GM18907 (cell line): ENCODE measurements around the gene ZMAT3.
"Not testable (repeated sequence)": the region's sequence is repeated elsewhere in the genome, so short reads cannot be mapped to it uniquely, and the experiment has no call there.

Source experiments
- ATAC-seq: cut with Tn5 transposase; IDR thresholded peaks from one replicate; pipeline ENCODE4 v1.9.1; 2021; ENCODE audit warnings: mild to moderate bottlenecking, moderate library complexity; ENCODE audit not compliant: unreplicated experiment

Gene ZMAT3, protein sequence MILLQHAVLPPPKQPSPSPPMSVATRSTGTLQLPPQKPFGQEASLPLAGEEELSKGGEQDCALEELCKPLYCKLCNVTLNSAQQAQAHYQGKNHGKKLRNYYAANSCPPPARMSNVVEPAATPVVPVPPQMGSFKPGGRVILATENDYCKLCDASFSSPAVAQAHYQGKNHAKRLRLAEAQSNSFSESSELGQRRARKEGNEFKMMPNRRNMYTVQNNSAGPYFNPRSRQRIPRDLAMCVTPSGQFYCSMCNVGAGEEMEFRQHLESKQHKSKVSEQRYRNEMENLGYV

DNA sequence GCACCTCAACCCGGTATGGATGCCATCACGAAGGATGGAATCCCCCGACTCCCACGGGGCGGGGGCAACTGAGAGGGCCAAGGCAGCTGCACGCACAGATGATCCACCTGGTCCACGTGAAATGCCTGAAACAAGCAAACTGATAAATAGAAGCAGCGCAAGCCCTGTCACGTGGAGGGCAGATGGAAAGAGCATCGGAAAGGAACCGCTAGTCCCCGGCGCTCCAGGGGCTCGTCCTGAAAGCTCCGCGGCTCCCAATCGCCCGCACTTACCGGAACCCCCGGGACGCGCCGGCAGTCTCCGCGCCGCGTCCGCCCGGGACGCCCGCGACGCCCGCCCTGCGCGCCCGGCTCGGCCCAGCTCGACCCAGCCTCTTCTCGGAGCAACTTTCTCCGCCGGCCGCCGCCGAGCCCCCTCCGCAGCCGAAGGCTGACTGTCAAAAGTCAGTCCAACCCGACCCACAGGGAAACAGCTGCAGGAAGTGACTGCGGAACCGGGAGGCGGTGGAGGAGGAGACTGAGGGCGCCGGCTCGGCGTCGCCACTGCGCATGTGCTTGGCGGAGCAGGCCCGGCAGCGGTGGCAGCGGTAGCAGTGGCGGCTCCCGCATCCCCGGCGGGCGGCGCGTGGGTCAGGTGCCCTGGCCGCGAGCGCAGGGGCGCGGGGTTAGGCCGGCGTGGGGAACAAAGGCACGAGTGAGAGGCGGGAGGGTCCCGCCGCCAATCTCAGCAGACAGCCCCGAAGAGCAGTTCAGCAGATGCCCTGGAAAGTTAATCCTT is at the start of gene ZMAT3:
Gene ZMAT3, minus strand, starts transcription at position 487 of the 777 bp plus-strand sequence. CDS start 4,057 bp downstream, outside the sequence.
- ATAC-seq, result peak; percentile 80

DNA sequence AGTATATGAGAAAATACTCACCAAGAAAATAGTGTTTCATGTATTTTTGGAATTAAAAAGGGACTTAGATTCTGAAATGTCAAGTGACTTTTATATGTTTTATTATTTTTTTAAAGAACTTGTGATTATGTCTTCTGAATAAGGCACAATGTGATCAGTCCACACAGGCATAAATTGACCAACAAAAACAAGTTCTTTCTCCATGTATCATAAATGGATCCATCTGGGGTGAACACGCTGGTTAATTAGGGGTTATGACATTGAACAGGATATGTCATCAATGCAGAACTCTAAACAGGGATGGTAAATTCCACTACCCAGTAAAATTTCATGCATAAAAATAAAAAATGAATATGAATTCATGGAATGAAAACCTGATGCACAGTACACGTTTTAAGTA is 45.2 kb upstream of the ZMAT3 start:
- ATAC-seq, result no peak

DNA sequence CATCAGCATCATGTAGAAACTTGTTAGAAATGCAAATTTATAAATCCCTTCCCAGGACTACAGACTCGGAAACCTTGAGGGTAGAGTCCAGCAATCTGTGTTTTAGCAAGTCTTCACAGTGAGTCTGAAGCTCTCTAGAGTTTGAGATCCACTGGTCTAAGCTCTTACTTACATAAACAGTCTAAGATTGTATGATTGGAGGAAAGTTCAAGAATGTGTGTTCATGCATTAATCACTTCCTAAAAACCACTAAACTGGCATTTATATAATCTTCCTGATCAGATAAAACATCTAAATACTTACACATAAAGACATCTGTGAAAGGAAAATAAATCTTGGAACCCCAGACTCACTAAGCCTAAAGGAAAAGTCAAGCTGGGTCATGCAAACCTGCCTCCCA is 43.8 kb upstream of the ZMAT3 start:
- not testable (repeated sequence) for ATAC-seq

DNA sequence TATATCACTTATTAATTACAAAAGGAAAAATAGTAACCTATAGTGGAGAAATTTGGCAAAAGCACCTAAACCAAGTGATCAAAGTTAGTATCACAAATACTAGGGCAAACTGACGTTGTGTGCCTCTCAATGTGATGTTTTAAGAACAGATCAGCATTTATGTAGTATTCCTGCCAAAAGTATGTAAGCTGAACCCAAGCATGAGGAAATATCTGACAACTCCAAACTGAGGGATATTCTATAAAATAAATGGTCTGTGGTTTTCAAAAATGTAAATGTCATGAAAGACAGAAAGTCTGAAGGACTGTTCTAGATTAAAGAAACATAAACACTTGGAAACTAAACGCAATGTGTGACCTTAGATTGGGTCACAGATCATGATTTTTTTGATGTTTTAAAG is 42.3 kb upstream of the ZMAT3 start:
- no peak for ATAC-seq

DNA sequence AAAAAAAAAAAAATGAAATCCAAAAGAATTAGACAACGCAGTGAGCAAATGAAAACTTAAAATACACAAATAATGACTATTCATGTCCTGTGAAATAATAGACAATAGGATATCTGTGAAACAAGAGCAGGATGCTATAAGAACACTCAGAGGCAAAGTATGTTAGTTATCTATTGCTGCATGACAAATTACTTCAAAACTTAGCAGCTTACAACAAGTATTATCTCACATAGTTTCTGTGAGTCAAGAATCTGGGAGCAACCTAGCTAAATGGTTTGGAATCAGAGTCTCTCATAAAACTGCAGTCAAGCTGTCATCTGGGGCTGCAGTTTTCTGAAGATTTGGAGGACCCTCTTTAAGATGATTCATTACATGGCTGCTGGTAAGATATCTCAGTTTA is 36.5 kb upstream of the ZMAT3 start:
- ATAC-seq, result no peak

DNA sequence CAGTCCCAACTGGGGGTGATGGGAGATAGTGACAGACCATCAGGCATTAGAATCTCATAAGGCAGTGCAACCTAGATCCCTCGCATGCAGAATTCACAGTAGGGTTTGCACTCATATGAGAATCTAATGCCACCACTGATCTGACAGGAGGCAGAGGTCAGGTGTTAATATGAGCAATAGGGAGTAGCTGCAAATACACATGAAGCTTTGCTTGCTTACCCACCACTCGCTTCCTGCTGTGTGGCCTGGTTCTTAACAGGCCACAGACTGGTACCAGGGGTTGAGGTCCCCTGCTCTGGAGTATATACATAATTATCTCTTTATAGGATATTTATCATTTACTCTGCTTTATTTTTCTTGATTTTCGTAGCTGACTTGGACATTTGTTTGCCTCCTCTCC is 36.0 kb upstream of the ZMAT3 start:
- ATAC-seq, result no peak

DNA sequence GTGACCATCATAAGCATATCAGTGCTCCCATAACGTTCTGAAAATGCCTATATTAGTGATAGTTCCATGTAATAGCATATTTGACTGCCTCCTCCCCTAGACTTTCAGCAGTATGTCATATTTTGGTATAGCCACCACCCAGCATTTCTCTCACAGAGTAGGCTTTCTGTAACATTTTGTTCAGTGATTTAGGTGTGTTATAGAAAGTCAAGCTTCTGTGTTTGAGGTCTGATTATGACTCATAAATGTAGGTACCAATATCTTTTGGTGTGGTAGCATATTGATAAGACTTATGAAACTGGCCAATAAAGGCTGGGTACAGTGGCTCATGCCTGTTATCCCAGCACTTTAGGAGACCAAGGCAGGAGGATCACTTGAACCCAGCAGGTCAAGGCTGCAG is 34.3 kb upstream of the ZMAT3 start:
- no peak for ATAC-seq

DNA sequence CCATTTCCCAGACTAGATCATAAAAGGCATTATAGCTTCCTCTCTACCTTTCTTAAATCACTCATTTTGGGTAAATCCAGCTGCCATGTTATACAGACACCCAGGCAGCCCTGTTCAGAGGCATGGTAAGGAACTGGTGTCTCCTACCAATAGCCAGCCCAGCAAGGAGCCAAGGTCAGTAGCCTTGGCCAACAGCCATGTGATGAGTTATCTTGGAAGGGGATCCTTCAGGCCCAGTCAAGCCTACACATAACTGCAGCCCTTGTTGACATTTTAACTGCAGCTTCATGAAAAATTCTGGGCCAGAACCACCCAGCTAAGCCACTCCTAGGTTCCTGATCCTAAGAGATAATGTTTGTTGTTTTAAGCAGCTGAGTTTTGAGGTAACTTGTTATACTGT is 29.0 kb upstream of the ZMAT3 start:
- ATAC-seq, result no peak

DNA sequence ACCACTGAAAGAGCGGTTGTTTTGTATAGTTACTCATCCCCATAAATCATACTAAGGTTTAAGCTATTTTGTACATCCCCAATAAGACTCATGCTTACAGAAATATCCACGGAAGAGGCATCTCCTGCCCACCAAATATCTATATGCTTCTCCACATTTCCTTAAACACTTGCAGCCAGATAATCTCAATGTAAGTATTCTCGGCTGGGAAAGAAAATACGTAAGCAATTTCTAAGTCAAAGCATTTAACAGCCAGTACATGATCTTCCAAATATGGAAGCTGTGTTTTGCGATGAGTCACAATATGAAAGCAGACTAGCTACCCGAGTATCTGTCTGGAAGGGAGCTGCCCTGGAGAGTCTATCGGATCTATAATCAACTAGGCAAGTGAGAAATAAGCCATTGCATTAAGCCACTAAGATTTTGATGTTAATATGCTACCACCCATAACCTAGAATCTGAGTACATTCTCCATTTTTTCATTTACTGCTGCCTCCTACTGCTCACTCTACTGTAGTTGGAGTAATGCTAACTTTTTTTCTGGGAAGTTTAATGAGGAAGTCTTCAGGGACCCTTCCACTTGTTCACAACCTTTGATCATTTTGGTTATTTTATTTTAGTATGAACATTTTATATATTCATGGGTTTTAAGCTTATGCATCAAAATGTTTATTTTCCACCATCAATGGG is 26.9 kb upstream of the ZMAT3 start:
- ATAC-seq, result no peak

DNA sequence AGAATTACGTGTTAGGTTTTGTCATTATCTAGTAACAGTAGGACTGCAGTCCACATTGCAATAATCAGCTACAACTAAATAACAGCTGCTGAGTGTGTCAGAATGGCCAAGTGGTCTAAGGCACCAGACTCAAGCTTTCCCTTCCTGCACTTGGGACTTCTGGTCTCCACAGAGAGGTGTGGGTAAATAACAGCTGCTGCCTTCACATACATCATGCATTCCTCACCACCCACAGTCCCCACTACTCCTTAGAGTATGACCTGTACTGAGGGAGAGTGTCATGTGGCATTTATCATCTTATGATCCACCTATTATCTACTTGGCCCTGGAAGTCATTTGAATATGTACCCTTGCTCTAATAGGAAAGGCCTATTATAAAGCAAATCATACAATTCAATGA is 22.2 kb upstream of the ZMAT3 start:
- ATAC-seq, result no peak

DNA sequence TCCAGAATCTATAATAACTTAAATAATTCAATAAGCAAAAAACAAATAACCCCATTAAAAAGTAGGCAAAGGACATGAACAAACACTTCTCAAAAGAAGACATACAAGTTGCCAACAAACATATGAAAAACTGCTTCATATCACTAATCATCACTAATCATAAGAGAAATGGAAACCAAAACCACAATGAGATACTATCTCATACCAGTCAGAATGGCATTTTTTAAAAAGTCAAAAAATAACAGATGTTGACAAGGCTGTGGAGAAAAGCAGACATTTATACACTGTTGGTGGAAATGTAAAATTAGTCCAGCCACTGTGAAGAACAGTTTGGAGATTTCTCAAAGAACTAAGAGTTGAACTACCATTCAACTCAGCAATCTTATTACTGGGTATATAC is 19.5 kb upstream of the ZMAT3 start:
- ATAC-seq, result peak; percentile 68

DNA sequence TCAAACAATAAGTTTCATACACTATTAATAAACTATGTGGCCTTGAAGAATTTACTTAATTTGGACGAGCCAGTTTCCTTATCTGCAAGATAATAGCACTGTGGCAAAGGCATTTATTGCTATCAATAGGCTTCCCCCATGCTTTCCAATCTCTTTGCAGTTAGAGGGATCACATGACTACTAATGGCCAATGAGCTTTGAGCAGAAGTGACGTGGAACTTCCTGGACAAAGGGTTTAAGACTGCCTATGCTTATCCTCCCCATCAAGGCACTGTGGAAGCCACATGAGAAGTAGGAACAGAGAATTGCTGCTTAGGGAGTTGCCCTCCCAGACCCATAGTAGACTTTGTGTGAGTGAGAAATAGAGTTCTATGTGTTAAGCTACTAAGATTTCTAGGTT is 16.7 kb upstream of the ZMAT3 start:
- ATAC-seq, result no peak

DNA sequence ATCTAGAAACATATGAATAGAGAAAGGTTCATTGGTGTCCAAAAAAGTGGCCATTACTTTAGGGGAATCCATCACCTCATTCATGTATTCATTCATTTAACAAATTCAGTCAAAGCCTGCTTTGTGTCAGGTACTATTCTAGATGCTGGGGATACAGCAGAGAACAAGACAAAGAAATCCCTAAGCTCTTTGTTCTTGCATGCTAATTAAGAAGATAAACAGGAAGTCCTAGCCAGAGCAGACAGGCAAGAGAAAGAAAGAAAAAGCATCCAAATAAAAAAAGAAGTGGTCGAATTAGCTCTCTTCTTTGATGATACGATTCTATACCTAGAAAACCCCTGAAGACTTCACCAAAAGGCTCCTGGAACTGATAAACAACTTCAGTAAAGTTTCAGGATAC is 12.4 kb upstream of the ZMAT3 start:
- ATAC-seq, result peak; percentile 44

DNA sequence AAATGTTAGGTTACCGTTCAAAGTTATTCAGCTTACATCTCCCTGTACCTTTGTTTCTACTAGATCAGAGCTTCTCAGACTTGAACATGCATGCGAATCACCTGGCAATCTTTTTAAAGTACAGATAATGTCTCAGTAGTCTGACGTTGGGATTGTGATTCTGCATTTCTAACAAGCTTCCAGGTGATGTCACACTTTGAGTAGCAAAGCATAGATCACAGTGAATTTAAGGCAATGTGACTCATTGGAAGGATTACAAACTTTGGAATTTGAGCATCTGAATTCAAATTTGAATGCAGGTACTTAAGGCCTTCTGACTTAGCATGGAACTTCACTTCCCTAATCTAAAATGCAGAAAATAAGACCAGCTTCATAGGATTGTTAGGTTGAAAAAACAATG is 10.8 kb upstream of the ZMAT3 start:
- no peak for ATAC-seq

DNA sequence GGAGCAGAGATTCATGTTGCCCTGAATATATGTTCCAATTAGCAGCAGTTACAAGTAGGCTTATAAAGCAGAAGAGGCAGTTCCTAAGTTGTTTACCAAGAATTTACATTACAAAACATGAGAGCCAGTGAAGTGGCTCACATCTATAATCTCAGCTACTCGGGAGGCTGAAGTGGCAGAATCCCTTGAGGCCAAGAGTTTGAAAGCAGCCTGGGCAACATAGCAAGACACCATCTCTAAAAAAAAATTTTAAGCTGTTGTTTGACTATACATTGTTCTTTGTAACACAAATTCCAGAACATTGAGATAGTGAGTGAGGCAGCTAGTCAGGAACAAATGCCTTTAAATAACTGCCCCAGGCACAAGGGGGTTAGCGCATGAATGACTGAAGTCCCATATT is 10.3 kb upstream of the ZMAT3 start:
- ATAC-seq, result no peak

DNA sequence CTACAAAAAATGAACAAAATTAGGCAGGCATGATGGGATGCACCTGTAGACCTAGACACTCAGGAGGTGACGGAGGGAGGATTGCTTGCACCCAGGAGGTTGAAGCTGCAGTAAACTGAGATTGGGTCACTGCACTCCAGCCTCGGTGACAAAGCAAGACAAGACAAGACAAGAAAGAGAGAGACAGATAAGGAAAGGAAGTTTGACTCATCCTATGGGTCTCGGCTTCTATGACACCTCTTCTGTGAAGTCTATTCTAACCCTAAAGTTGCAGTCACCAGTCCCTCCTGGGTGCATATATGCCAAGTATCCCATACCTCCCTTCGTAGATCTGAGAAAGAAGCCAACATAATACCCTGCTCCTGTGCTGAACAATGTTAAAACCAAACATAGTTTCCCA is 7.9 kb upstream of the ZMAT3 start:
- ATAC-seq, result no peak

DNA sequence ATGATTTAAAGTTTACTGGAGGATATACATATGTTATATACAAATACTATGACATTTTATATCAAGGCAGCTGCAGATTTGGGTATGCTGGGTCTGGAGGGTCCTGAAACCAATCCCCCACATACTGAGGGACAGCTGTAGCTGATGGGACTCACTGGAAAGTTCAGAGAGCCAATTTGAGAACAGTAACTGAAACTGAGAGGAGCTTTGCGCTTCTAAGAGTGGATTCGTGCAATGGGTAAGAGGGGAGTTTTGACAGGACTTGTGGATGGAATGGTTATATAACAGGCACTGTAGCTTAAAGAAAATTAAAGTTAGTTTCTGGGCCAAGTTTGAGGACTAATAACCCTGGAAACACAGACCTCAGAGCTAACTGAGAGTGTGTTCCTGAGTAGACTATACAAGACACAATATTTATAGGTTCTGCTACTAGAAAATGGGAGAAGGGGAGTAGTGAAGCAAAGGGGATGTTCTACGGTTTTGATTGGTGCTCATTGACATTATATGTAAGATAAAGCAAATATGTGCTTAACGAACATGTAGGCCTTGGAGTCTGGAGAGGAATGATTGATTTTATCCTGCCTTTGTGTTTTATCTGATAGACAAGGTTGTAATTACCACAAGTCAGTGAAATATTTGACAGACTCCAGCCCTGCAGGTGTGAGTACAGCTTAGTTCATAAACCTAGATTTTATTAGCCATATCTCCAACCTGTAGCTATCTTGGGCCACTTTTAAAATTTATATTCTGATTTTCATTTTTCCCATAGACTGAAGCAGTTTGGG is 4.8 kb upstream of the ZMAT3 start:
- peak; percentile 39 for ATAC-seq

DNA sequence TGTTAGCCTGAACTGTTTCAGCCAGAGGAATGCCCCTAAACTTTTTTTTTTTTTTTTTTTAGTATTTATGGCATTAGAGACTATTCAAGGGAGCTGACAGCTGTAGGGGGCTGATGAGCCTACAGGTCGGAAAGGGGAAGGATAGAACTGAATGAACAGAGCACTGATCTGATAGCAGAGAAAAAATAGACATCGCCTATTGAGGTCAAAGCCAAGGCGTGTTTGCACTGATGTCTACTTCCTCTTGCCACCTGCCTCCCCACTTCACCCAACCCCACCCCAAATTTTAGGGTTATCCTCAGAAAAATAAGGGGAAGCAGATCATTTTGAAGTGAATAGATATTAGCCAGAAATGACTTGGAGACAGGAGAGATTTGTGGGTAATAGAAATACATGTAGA is 3.0 kb upstream of the ZMAT3 start:
- ATAC-seq, result peak; percentile 30

DNA sequence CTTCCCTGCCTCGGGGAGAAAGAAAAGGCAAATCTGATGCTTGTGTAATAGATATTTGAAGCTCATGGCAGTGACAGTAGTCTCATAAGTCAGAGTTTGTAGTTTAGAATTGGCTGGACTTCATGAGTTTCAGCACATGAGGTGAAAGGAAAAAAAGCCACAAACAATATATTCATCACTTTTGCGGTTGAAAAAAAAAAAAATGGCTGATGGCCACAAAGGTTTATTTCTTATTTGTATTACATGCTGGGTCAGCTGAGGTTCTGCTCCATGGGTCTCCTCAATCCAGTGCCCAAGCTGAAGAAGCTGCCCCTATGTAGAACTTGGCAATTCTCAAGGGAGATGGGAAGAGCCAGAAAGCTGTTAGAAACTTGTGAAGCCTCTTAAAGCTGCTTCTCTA is 2.2 kb upstream of the ZMAT3 start:
- no peak for ATAC-seq

DNA sequence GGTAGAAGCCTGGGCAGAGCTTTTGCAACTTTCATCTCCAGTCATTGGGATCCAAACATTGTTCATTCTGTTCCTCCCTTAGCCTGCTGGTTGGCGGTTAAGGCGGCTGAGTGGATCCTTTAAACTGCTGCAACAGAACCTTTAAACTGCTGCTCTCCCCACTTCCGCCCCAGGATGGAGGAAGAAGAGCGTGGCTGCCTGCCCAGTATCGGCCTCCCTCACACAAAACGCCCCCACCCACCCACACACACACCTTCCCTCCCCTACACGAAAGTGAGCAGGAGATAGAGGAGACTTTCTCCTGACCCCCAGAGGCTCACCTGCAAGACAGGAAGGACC is 460 bp upstream of the ZMAT3 start:
- peak; percentile 38 for ATAC-seq

DNA sequence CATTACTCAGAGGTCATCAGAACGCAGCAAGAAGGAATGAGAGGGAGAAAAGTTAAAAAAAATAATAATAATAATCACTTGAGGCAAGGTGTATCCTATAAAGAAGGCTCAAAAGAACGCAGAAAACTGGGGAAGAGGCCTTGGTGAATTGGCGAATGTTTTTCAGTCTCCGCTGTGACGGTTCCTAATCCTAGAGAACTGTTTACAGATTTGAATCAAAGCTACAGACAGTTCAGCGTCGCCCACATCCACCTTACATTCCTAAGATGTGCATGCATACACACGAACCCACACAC is 634 bp downstream of the ZMAT3 start:
- no peak for ATAC-seq
